Activated T-cell treated with anti-CD3 and anti-CD28 coated beads for 1 hour (primary cell): Measurements from ENCODE around the gene TAMM41.
"Not testable (repeated sequence)": the region's sequence is repeated elsewhere in the genome, so short reads cannot be mapped to it uniquely, and the experiment has no call there.

ENCODE experiments used
- DNase-seq: peaks from one replicate; pipeline ENCODE4 v3.0.0-alpha.2; 2020; ENCODE audit warnings: low read depth

Gene TAMM41

GRCh38 chr3:11814663-11815062, 32.0 kb downstream of the TAMM41 start:
- no peak for DNase-seq

GRCh38 chr3:11810276-11810675, 36.4 kb downstream of the TAMM41 start:
- no peak for DNase-seq

- no peak for DNase-seq
Measured at GRCh38 chr3:11808231-11808630, 38.5 kb downstream of the TAMM41 start.

- no peak for DNase-seq
Measured at GRCh38 chr3:11807686-11808085, 39.0 kb downstream of the TAMM41 start.

- DNase-seq: no peak
Measured at GRCh38 chr3:11805716-11806115, 41.0 kb downstream of the TAMM41 start.

GRCh38 chr3:11803977-11804892, 42.5 kb downstream of the TAMM41 start:
- peak; percentile 11 for DNase-seq

- DNase-seq: no peak
Measured at GRCh38 chr3:11799791-11800190, 46.9 kb downstream of the TAMM41 start.

- no peak for DNase-seq
Measured at GRCh38 chr3:11794927-11795326, 51.8 kb downstream of the TAMM41 start.

- DNase-seq: no peak
Measured at GRCh38 chr3:11791339-11792200, 55.1 kb downstream of the TAMM41 start.

- DNase-seq: no peak
Measured at GRCh38 chr3:11789412-11789811, 57.3 kb downstream of the TAMM41 start.

- DNase-seq: no peak
Measured at GRCh38 chr3:11784971-11785377, 61.7 kb downstream of the TAMM41 start.

GRCh38 chr3:11780341-11780740, 66.3 kb downstream of the TAMM41 start:
- DNase-seq: no peak

GRCh38 chr3:11779626-11780025, 67.1 kb downstream of the TAMM41 start:
- DNase-seq: no peak

GRCh38 chr3:11778248-11778647, 68.4 kb downstream of the TAMM41 start:
- DNase-seq: no peak

- no peak for DNase-seq
Measured at GRCh38 chr3:11776346-11776745, 70.3 kb downstream of the TAMM41 start.

GRCh38 chr3:11775493-11775892, 71.2 kb downstream of the TAMM41 start:
- no peak for DNase-seq

GRCh38 chr3:11774296-11774877, 72.3 kb downstream of the TAMM41 start:
- DNase-seq: no peak

GRCh38 chr3:11771931-11772330, 74.8 kb downstream of the TAMM41 start:
- not testable (repeated sequence) for DNase-seq

- peak; percentile 58 for DNase-seq
Measured at GRCh38 chr3:11770477-11771391, 76.0 kb downstream of the TAMM41 start.

- no peak for DNase-seq
Measured at GRCh38 chr3:11769704-11770476, 76.8 kb downstream of the TAMM41 start.

- no peak for DNase-seq
Measured at GRCh38 chr3:11768604-11769003, 78.1 kb downstream of the TAMM41 start.
